SJSA1 (cell line): ENCODE results near the gene YARS2. TPM values are rescaled to one million over a fixed set of nuclear protein-coding genes. Genes with fewer than 3 reads are reported as not detected.
A peak's percentile ranks its signal among the peaks of the same experiment; 100 is the strongest.

Experiments
- DNase-seq, 2 experiments: peaks; one replicate each; pipeline ENCODE4 v3.0.0-alpha.2; 2015 to 2020; ENCODE audit warnings: low spot score in 2 of 2, low read depth in 1 of 2
- H3K27ac ChIP-seq: fragments of 250-450 bp; sonication (Bioruptor Pico); 2 replicates; pipeline ENCODE4 v1.5.1; 2020; ENCODE audit warnings: mild to moderate bottlenecking, moderate library complexity
- H3K27me3 ChIP-seq: fragments of 250-450 bp; sonication (Bioruptor Pico); replicated peaks from 2 replicates; pipeline ENCODE4 v1.5.1; 2020; ENCODE audit warnings: mild to moderate bottlenecking, moderate library complexity
- H3K36me3 ChIP-seq: fragments of 250-450 bp; sonication (Bioruptor Pico); 2 replicates; pipeline ENCODE4 v1.5.1; 2020; ENCODE audit warnings: mild to moderate bottlenecking
- H3K4me1 ChIP-seq: fragments of 250-450 bp; sonication (Bioruptor Pico); replicated peaks from 2 replicates; pipeline ENCODE4 v1.6.1; 2021; ENCODE audit warnings: mild to moderate bottlenecking
- H3K4me3 ChIP-seq: fragments of 250-450 bp; sonication (Bioruptor Pico); 2 replicates; pipeline ENCODE4 v1.5.1; 2020; ENCODE audit warnings: mild to moderate bottlenecking
- H3K9me3 ChIP-seq: fragments of 250-450 bp; sonication (Bioruptor Pico); replicated peaks from 2 replicates; pipeline ENCODE4 v1.5.1; 2020; ENCODE audit warnings: mild to moderate bottlenecking
- total RNA-seq: library from RNA; depleted of rRNA; stranded (reverse); fragments of >200 nt; shearing (Covaris generic); gene quantifications from 2 replicates; pipeline ENCODE4 v1.2.3, GENCODE V29; 2014

Gene YARS2
- total RNA-seq, 1 experiment from 2014 or later = 37.7 TPM

GRCh38 chr12:32770141-32770540 is 14.4 kb upstream of the YARS2 start:
- H3K27me3 ChIP-seq = peaks cover 10% of the 10 kb centered on the region; the same call in 1 of the 2 replicates

GRCh38 chr12:32768518-32768917 is 12.8 kb upstream of the YARS2 start:
- Histone ChIP-seq H3K27ac (no peak overlapping the region), H3K36me3 (no peaks in the 10 kb centered on the region), H3K9me3 (no peaks in the 10 kb centered on the region), H3K4me3 (no peak overlapping the region), H3K4me1 (peaks cover 7% of the 10 kb centered on the region), H3K27me3 (peaks cover 10% of the 10 kb centered on the region; the same call in 1 of the 2 replicates)
- DNase-seq = no peak

More at GRCh38 chr12:32770141-32770540, 14.4 kb upstream of the YARS2 start:
- no peak overlapping the region for H3K4me3 ChIP-seq
- H3K4me1 ChIP-seq = peaks cover 7% of the 10 kb centered on the region
- no peaks in the 10 kb centered on the region for H3K36me3 ChIP-seq
- H3K27ac ChIP-seq = no peak overlapping the region
- no peaks in the 10 kb centered on the region for H3K9me3 ChIP-seq
- DNase-seq = no peak

GRCh38 chr12:32765906-32766305 is 10.2 kb upstream of the YARS2 start:
- Histone ChIP-seq H3K9me3 (no peaks in the 10 kb centered on the region), H3K27me3 (peaks cover 10% of the 10 kb centered on the region; the same call in 1 of the 2 replicates), H3K4me3 (no peak overlapping the region), H3K36me3 (no peaks in the 10 kb centered on the region), H3K27ac (no peak overlapping the region), H3K4me1 (peaks cover 7% of the 10 kb centered on the region)
- DNase-seq = peak in 1 of 2 experiments; percentile 75

GRCh38 chr12:32761716-32762115 is 6.0 kb upstream of the YARS2 start:
- H3K4me3 ChIP-seq = no peak overlapping the region
- no peak overlapping the region for H3K27ac ChIP-seq
- DNase-seq = no peak
- no peaks in the 10 kb centered on the region for H3K36me3 ChIP-seq
- H3K4me1 ChIP-seq = peaks cover 8% of the 10 kb centered on the region
- no peaks in the 10 kb centered on the region for H3K9me3 ChIP-seq
- H3K27me3 ChIP-seq = no peaks in the 10 kb centered on the region

- H3K9me3 ChIP-seq = no peaks in the 10 kb centered on the region
- H3K27ac ChIP-seq = no peak overlapping the region
- H3K4me1 ChIP-seq = peaks cover 14% of the 10 kb centered on the region
Measured at GRCh38 chr12:32757157-32757556, 1.5 kb upstream of the YARS2 start.

GRCh38 chr12:32756476-32757066 is 874 bp upstream of the YARS2 start:
- Histone ChIP-seq H3K9me3 (no peaks in the 10 kb centered on the region), H3K27ac (no peak overlapping the region), H3K4me3 (peak overlapping the region; percentile 74), H3K27me3 (no peaks in the 10 kb centered on the region), H3K4me1 (peaks cover 14% of the 10 kb centered on the region), H3K36me3 (peaks cover 30% of the 10 kb centered on the region)
- DNase-seq = no peak

More at GRCh38 chr12:32757157-32757556, 1.5 kb upstream of the YARS2 start:
- no peak overlapping the region for H3K4me3 ChIP-seq
- DNase-seq = no peak
- H3K36me3 ChIP-seq = peaks cover 24% of the 10 kb centered on the region
- no peaks in the 10 kb centered on the region for H3K27me3 ChIP-seq

GRCh38 chr12:32755051-32755653 is 545 bp downstream of the YARS2 start:
- Histone ChIP-seq H3K4me1 (peaks cover 14% of the 10 kb centered on the region), H3K9me3 (no peaks in the 10 kb centered on the region), H3K4me3 (peak overlapping the region; percentile 74), H3K36me3 (peaks cover 42% of the 10 kb centered on the region), H3K27ac (peak overlapping the region; percentile 89), H3K27me3 (no peaks in the 10 kb centered on the region)
- DNase-seq = peak; percentile 73 to 79

GRCh38 chr12:32754111-32754510 is 1.6 kb downstream of the YARS2 start:
- Histone ChIP-seq H3K36me3 (peaks cover 52% of the 10 kb centered on the region), H3K27ac (0 out of 2 replicates have a peak overlapping the region, but pooled peaks have one; percentile 89), H3K4me1 (peaks cover 14% of the 10 kb centered on the region), H3K4me3 (peak overlapping the region; percentile 74), H3K9me3 (no peaks in the 10 kb centered on the region), H3K27me3 (no peaks in the 10 kb centered on the region)
- no peak for DNase-seq

GRCh38 chr12:32753605-32754004 is 2.1 kb downstream of the YARS2 start:
- DNase-seq = no peak
- Histone ChIP-seq H3K27me3 (no peaks in the 10 kb centered on the region), H3K4me3 (no peak overlapping the region), H3K4me1 (peaks cover 14% of the 10 kb centered on the region), H3K27ac (no peak overlapping the region), H3K36me3 (peaks cover 57% of the 10 kb centered on the region), H3K9me3 (no peaks in the 10 kb centered on the region)

- Histone ChIP-seq H3K4me3 (no peak overlapping the region), H3K27me3 (no peaks in the 10 kb centered on the region), H3K27ac (no peak overlapping the region), H3K9me3 (no peaks in the 10 kb centered on the region), H3K4me1 (no peaks in the 10 kb centered on the region), H3K36me3 (peaks cover 89% of the 10 kb centered on the region)
- DNase-seq = no peak
Measured at GRCh38 chr12:32743264-32743663, 12.4 kb downstream of the YARS2 start.

GRCh38 chr12:32742133-32742532 is 13.6 kb downstream of the YARS2 start:
- Histone ChIP-seq H3K9me3 (no peaks in the 10 kb centered on the region), H3K4me3 (no peak overlapping the region), H3K4me1 (no peaks in the 10 kb centered on the region), H3K36me3 (peaks cover 86% of the 10 kb centered on the region), H3K27me3 (no peaks in the 10 kb centered on the region), H3K27ac (no peak overlapping the region)
- no peak for DNase-seq

GRCh38 chr12:32739279-32739678 is 16.4 kb downstream of the YARS2 start:
- DNase-seq = no peak
- Histone ChIP-seq H3K36me3 (peaks cover 82% of the 10 kb centered on the region), H3K4me3 (no peak overlapping the region), H3K9me3 (no peaks in the 10 kb centered on the region), H3K4me1 (no peaks in the 10 kb centered on the region), H3K27me3 (no peaks in the 10 kb centered on the region), H3K27ac (no peak overlapping the region)

- H3K4me1 ChIP-seq = no peaks in the 10 kb centered on the region
- no peak overlapping the region for H3K27ac ChIP-seq
- no peak overlapping the region for H3K4me3 ChIP-seq
- no peak for DNase-seq
- peaks cover 80% of the 10 kb centered on the region for H3K36me3 ChIP-seq
- H3K27me3 ChIP-seq = no peaks in the 10 kb centered on the region
- H3K9me3 ChIP-seq = no peaks in the 10 kb centered on the region
Measured at GRCh38 chr12:32737715-32738114, 18.0 kb downstream of the YARS2 start.

GRCh38 chr12:32736445-32736844 is 19.3 kb downstream of the YARS2 start:
- no peaks in the 10 kb centered on the region for H3K9me3 ChIP-seq
- no peak for DNase-seq
- H3K27me3 ChIP-seq = no peaks in the 10 kb centered on the region
- no peaks in the 10 kb centered on the region for H3K4me1 ChIP-seq
- no peak overlapping the region for H3K27ac ChIP-seq
- no peak overlapping the region for H3K4me3 ChIP-seq
- H3K36me3 ChIP-seq = peaks cover 83% of the 10 kb centered on the region
